Ishikawa (cell line): ENCODE data around the gene PDE4D.

Experiments
- CEBPB ChIP-seq: IDR thresholded peaks from 2 replicates; pipeline ENCODE4 v1.6.1; 2012
- EGR1 ChIP-seq: IDR thresholded peaks from 2 replicates; pipeline ENCODE4 v1.6.1; 2012
- EP300 ChIP-seq: IDR thresholded peaks from 2 replicates; pipeline ENCODE4 v1.6.1; 2012; ENCODE audit warnings: borderline replicate concordance
- FOXM1 ChIP-seq: IDR thresholded peaks from 2 replicates; pipeline ENCODE4 v1.6.1; 2012; ENCODE audit warnings: low read depth, borderline replicate concordance
- NFIC ChIP-seq: IDR thresholded peaks from 2 replicates; pipeline ENCODE4 v1.6.1; 2012
- RAD21 ChIP-seq: IDR thresholded peaks from 2 replicates; pipeline ENCODE4 v1.6.1; 2012; ENCODE audit warnings: low read depth
- TAF1 ChIP-seq: IDR thresholded peaks from 2 replicates; pipeline ENCODE4 v1.6.1; 2012; ENCODE audit warnings: low read depth, mild to moderate bottlenecking
- TEAD4 ChIP-seq: IDR thresholded peaks from 2 replicates; pipeline ENCODE4 v1.6.1; 2012
- YY1 ChIP-seq: IDR thresholded peaks from 2 replicates; pipeline ENCODE4 v1.6.1; 2012; ENCODE audit warnings: low read depth
- ZBTB7A ChIP-seq: IDR thresholded peaks from 2 replicates; pipeline ENCODE4 v1.6.1; 2012; ENCODE audit warnings: low read depth
- TF ChIP-seq, protein P1 (sequence below): IDR thresholded peaks from 2 replicates; pipeline ENCODE4 v1.6.1; 2012
- TF ChIP-seq, protein P2 (sequence below): IDR thresholded peaks from 2 replicates; pipeline ENCODE4 v1.6.1; 2012

DNA sequence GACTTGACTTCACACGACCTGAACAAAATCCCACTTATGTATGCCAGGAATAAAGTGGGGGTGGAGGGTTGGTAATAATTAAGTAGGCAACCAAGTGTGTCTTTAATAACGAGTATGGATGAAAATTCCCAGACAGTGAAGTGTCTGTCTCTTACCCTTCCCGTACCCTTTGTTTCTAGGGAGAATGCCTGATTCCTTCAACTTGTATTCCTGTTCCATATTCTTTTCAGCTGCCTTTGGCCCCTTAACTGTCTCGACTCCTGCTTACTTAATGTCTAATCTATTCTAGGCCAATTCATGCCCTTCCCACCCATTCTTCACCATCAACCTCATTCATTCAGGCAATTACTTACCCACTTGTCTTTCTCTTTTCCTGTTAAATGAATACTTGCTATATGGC, 930.2 kb downstream of the PDE4D start:
- TF ChIP-seq EGR1 (no peak), TAF1 (no peak), YY1 (no peak), NFIC (peak; percentile 7; the same call in 1 of the 2 replicates), TEAD4 (peak; percentile 8; the same call in 1 of the 2 replicates), RAD21 (no peak), ZBTB7A (no peak), CEBPB (no peak), EP300 (peak; percentile 60; the same call in 1 of the 2 replicates), FOXM1 (no peak)
- TF ChIP-seq, protein P1, sequence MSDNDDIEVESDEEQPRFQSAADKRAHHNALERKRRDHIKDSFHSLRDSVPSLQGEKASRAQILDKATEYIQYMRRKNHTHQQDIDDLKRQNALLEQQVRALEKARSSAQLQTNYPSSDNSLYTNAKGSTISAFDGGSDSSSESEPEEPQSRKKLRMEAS = no peak
- TF ChIP-seq, protein P2, sequence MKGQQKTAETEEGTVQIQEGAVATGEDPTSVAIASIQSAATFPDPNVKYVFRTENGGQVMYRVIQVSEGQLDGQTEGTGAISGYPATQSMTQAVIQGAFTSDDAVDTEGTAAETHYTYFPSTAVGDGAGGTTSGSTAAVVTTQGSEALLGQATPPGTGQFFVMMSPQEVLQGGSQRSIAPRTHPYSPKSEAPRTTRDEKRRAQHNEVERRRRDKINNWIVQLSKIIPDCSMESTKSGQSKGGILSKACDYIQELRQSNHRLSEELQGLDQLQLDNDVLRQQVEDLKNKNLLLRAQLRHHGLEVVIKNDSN = no peak
